ENCODE measurements around the gene MAN2C1.

DNA sequence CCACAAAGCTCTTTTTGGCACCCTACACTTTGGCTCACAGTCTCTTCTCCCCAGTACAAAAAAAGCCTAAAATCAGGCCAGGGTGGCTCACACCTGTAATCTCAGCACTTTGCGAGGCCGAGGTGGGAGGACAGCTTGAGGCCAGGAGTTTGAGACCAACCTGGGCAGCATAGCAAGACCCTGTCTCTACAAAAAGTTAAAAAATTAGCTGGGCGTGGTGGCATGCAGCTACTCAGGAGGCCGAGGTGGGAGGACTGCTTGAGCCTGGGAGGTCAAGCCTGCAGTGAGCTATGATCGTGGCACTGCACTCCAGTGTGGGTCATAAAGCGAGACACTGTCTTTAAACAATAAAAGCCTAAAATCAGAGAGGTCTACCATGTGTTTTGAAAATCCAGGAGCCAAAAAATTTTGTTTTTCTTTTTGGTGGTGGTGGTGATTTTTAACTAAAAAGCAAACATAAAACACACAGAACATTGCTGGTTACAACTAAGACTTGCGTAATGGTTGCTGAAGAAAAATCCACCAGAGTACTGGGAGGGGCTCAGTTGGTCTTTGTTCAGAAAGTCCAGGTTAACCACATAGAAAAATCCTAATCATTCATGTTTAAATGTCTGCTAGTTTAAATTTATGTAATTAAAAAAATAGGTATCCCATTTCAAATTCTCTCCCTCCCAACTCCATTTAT is 1.6 kb upstream of the MAN2C1 start:
- TF ChIP-seq, protein P1, sequence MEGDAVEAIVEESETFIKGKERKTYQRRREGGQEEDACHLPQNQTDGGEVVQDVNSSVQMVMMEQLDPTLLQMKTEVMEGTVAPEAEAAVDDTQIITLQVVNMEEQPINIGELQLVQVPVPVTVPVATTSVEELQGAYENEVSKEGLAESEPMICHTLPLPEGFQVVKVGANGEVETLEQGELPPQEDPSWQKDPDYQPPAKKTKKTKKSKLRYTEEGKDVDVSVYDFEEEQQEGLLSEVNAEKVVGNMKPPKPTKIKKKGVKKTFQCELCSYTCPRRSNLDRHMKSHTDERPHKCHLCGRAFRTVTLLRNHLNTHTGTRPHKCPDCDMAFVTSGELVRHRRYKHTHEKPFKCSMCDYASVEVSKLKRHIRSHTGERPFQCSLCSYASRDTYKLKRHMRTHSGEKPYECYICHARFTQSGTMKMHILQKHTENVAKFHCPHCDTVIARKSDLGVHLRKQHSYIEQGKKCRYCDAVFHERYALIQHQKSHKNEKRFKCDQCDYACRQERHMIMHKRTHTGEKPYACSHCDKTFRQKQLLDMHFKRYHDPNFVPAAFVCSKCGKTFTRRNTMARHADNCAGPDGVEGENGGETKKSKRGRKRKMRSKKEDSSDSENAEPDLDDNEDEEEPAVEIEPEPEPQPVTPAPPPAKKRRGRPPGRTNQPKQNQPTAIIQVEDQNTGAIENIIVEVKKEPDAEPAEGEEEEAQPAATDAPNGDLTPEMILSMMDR (IDR thresholded peaks at IDR 0.05), result no peak
- TF ChIP-seq POLR2A (IDR thresholded peaks at IDR 0.05), result no peak

All from body of pancreas (tissue), 4 donors.